NCI-H2171 treated with DMSO at 0.1 percent for 48 hours (cell line): ENCODE measurements around the gene CLGN.
"Not testable (repeated sequence)": the region's sequence is repeated elsewhere in the genome, so short reads cannot be mapped to it uniquely, and the experiment has no call there.

Source experiments
- DNase-seq: peaks from one replicate; lab custom pipeline; 2025; lab: John Stamatoyannopoulos, UW

Gene CLGN

GRCh38 chr4:140427106-140427918, at the start of gene CLGN:
Gene CLGN (minus strand): TSS chr4:140427648. CDS start chr4:140413078, 14,570 bp downstream.
- peak; percentile 74 for DNase-seq

- no peak for DNase-seq
Observed at GRCh38 chr4:140472156-140472555, 44.7 kb upstream of the CLGN start.

- DNase-seq = no peak
Observed at GRCh38 chr4:140469791-140470733, 42.6 kb upstream of the CLGN start.

- no peak for DNase-seq
Observed at GRCh38 chr4:140466146-140466545, 38.7 kb upstream of the CLGN start.

GRCh38 chr4:140463614-140464013, 36.2 kb upstream of the CLGN start:
- DNase-seq = no peak

GRCh38 chr4:140463182-140463581, 35.7 kb upstream of the CLGN start:
- DNase-seq = no peak

- DNase-seq = no peak
Observed at GRCh38 chr4:140450352-140450751, 22.9 kb upstream of the CLGN start.

GRCh38 chr4:140448830-140449229, 21.4 kb upstream of the CLGN start:
- DNase-seq = peak; percentile 8

- DNase-seq = no peak
Observed at GRCh38 chr4:140448162-140448561, 20.7 kb upstream of the CLGN start.

GRCh38 chr4:140444347-140444746, 16.9 kb upstream of the CLGN start:
- not testable (repeated sequence) for DNase-seq

GRCh38 chr4:140439644-140440142, 12.2 kb upstream of the CLGN start:
- no peak for DNase-seq

GRCh38 chr4:140427919-140428471, 547 bp upstream of the CLGN start:
- no peak for DNase-seq

GRCh38 chr4:140426610-140427105, 790 bp downstream of the CLGN start:
- peak; percentile 47 for DNase-seq

GRCh38 chr4:140423106-140423505, 4.3 kb downstream of the CLGN start:
- no peak for DNase-seq

- not testable (repeated sequence) for DNase-seq
Observed at GRCh38 chr4:140413130-140413969, 14.1 kb downstream of the CLGN start.

- no peak for DNase-seq
Observed at GRCh38 chr4:140408974-140409373, 18.5 kb downstream of the CLGN start.

- DNase-seq = no peak
Observed at GRCh38 chr4:140406292-140406691, 21.2 kb downstream of the CLGN start.

- DNase-seq = no peak
Observed at GRCh38 chr4:140400111-140400510, 27.3 kb downstream of the CLGN start.

GRCh38 chr4:140395668-140396067, 31.8 kb downstream of the CLGN start:
- DNase-seq = no peak

- no peak for DNase-seq
Observed at GRCh38 chr4:140388015-140388414, 39.4 kb downstream of the CLGN start.

GRCh38 chr4:140382732-140383131, 44.7 kb downstream of the CLGN start:
- no peak for DNase-seq
